K562 (cell line): Measurements from ENCODE around the gene GUK1. TPM values are rescaled to one million over a fixed set of nuclear protein-coding genes. Genes with fewer than 3 reads are reported as not detected.

Source experiments
- DMBX1 ChIP-seq: fragments of 250-450 bp; sonication (Bioruptor Pico); IDR thresholded peaks from 2 replicates; pipeline ENCODE4 v1.8.0; 2022; ENCODE audit warnings: inconsistent platforms, mild to moderate bottlenecking, moderate library complexity, borderline replicate concordance
- ETV1 ChIP-seq: fragments of 450-650 bp; conservative IDR thresholded peaks from 2 replicates; pipeline ENCODE4 v1.6.1; 2016; ENCODE audit warnings: missing genetic modification characterization, control low read depth, low read depth, missing compliant biosample characterization
- FIP1L1 ChIP-seq: fragments of 200-400 bp; formaldehyde crosslinking; IDR thresholded peaks from 2 replicates; pipeline ENCODE4 v1.6.1; 2018; ENCODE audit warnings: mild to moderate bottlenecking, low read depth, low read length; ENCODE audit not compliant: poor library complexity, severe bottlenecking
- FOXJ3 ChIP-seq: sonication (generic); formaldehyde crosslinking; IDR thresholded peaks from 2 replicates; pipeline ENCODE4 v1.4.0; 2020; ENCODE audit warnings: mild to moderate bottlenecking, missing genetic modification reagents
- MECOM ChIP-seq: fragments of 250-450 bp; sonication (Bioruptor Pico); IDR thresholded peaks from 2 replicates; pipeline ENCODE4 v1.8.0; 2022; ENCODE audit warnings: inconsistent platforms
- NFE2L1 ChIP-seq: fragments of 450-650 bp; IDR thresholded peaks from 2 replicates; pipeline ENCODE4 v1.6.1; 2016; ENCODE audit warnings: missing genetic modification characterization, low read depth, mild to moderate bottlenecking, missing compliant biosample characterization, moderate library complexity, borderline replicate concordance
- NR1H2 ChIP-seq: sonication (generic); formaldehyde crosslinking; IDR thresholded peaks from 2 replicates; pipeline ENCODE4 v1.4.0; 2020; ENCODE audit warnings: mild to moderate bottlenecking, missing genetic modification reagents
- NR2C1 ChIP-seq, 2 experiments: fragments of 450-650 bp; IDR thresholded peaks; 2 replicates each; pipeline ENCODE4 v1.6.1; 2017; ENCODE audit warnings: mild to moderate bottlenecking in 2 of 2, antibody characterized with exemption in 1 of 2, inconsistent platforms in 1 of 2, missing compliant biosample characterization in 1 of 2, missing genetic modification characterization in 1 of 2
- PRPF4 ChIP-seq: fragments of 200-400 bp; formaldehyde crosslinking; IDR thresholded peaks from one replicate; pipeline ENCODE4 v1.6.1; 2017; ENCODE audit warnings: low read length, low read depth, mild to moderate bottlenecking; ENCODE audit not compliant: insufficient read depth, poor library complexity, severe bottlenecking
- PTTG1 ChIP-seq: fragments of 450-650 bp; IDR thresholded peaks from 2 replicates; pipeline ENCODE4 v1.6.1; 2016; ENCODE audit warnings: low read depth, mild to moderate bottlenecking, missing genetic modification characterization, missing compliant biosample characterization
- SP1 ChIP-seq: sonication (generic); formaldehyde crosslinking; IDR thresholded peaks from 2 replicates; pipeline ENCODE4 v1.8.1; 2022; ENCODE audit warnings: mild to moderate bottlenecking, missing genetic modification reagents
- SREBF1 ChIP-seq: fragments of 150-350 bp; IDR thresholded peaks from 2 replicates; pipeline ENCODE4 v1.6.1; 2014; ENCODE audit warnings: antibody characterized with exemption, low read depth, low read length, borderline replicate concordance
- TSC22D4 ChIP-seq: fragments of 450-650 bp; IDR thresholded peaks from 2 replicates; pipeline ENCODE4 v1.6.1; 2016; ENCODE audit warnings: missing genetic modification characterization, missing biosample characterization, control low read depth
- ZC3H11A ChIP-seq: IDR thresholded peaks from 2 replicates; pipeline ENCODE4 v1.6.1; 2012; ENCODE audit warnings: low read depth, low read length, improper control_type of control experiment
- polyA plus RNA-seq, 8 experiments: library from polyadenylated mRNA; depleted of rRNA in 4 of 8; stranded (reverse) in 5 of 8; unstranded in 3 of 8; fragments of >200 nt; fragmentation: Nextera tagmentation in 2 of 8; fragmentation: Illumina TruSeq in 1 of 8; extraction: Ambion mirVana in 2 of 8; extraction: Trizol in 1 of 8; gene quantifications; 2 replicates each; pipeline versions ENCODE4 v1.2.1 to v1.2.3, GENCODE V29; 2011 to 2014; ENCODE audit warnings: inconsistent platforms in 1 of 8, missing spikeins in 1 of 8
- total RNA-seq, 7 experiments: library from RNA; depleted of rRNA in 6 of 7; stranded (reverse); fragments of >200 nt in 6 of 7; fragmentation: Illumina TruSeq in 2 of 7; extraction: Trizol in 2 of 7; gene quantifications; 2 replicates each; pipeline versions ENCODE4 v1.2.1 to v1.2.3, GENCODE V29; 2011 to 2021; ENCODE audit warnings: low replicate concordance in 1 of 7
- TF ChIP-seq, protein P1 (sequence below): sonication (generic); formaldehyde crosslinking; IDR thresholded peaks from 2 replicates; pipeline ENCODE4 v1.5.0; 2020; ENCODE audit warnings: missing genetic modification reagents
- TF ChIP-seq, protein P2 (sequence below): fragments of 450-650 bp; formaldehyde crosslinking; IDR thresholded peaks from 2 replicates; pipeline ENCODE4 v1.4.0; 2020; ENCODE audit warnings: mild to moderate bottlenecking, moderate library complexity
- TF ChIP-seq, protein P3 (sequence below): fragments of 450-650 bp; IDR thresholded peaks from 2 replicates; pipeline ENCODE4 v1.6.1; 2016; ENCODE audit warnings: mild to moderate bottlenecking
- TF ChIP-seq, protein P4 (sequence below): sonication (generic); formaldehyde crosslinking; IDR thresholded peaks from 2 replicates; pipeline ENCODE4 v1.8.0; 2022; ENCODE audit warnings: missing genetic modification reagents, mild to moderate bottlenecking, borderline replicate concordance
- TF ChIP-seq, protein P5 (sequence below): fragments of 450-650 bp; conservative IDR thresholded peaks from 2 replicates; pipeline ENCODE4 v1.6.1; 2016; ENCODE audit warnings: missing genetic modification characterization, low read depth, mild to moderate bottlenecking, control low read depth, missing compliant biosample characterization

Gene GUK1
- total and polyA plus RNA-seq, 9 of the 15 experiments (the other 6 are each of a cell fraction or from before 2014, with no cell fraction given): 7.0 to 331 (median 132) TPM

DNA sequence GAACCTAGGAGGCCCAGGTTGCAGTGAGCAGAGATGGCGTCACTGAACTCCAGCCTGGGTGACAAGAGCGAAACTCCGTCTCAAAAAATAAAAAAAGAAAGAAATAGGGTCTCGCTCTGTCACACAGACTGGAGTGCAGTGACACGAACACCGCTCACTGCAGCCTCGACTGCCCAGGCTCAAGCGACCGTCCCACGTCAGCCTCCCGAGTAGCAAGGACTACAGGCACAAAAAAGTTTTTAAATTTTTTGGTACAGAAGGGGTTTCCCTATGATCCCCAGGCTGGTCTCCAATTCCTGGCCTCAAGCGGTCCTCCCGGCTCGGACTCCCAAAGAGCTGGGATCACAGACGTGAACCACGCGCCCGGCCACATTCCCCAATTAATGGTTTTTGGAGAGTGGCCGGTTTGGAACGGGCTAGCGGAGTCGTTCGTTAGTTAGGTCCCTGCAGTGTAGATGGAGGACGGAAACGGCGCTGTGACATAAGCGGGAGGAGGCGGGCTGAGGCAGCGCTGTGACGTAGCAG lies 611 bp upstream of the GUK1 start (continued):
- TF ChIP-seq NR1H2 (CRISPR knock-in tag) (0 out of 2 replicates have a peak, but pooled peaks have one; percentile 2), TSC22D4 (no peak), MECOM (CRISPR knock-in tag) (no peak), DMBX1 (CRISPR knock-in tag) (peak; percentile 45; the same call in 1 of the 2 replicates), NFE2L1 (tag) (no peak), SP1 (CRISPR knock-in tag) (no peak), PTTG1 (tag) (no peak), FIP1L1 (no peak), FOXJ3 (CRISPR knock-in tag) (no peak), ZC3H11A (no peak), SREBF1 (no peak), ETV1 (tag) (no peak; the same call in 1 of the 2 replicates), PRPF4 (no peak), NR2C1 (IDR thresholded peaks at IDR 0.05) (no peak), NR2C1 (tag; IDR thresholded peaks at IDR 0.05) (no peak)
- TF ChIP-seq, protein P1, sequence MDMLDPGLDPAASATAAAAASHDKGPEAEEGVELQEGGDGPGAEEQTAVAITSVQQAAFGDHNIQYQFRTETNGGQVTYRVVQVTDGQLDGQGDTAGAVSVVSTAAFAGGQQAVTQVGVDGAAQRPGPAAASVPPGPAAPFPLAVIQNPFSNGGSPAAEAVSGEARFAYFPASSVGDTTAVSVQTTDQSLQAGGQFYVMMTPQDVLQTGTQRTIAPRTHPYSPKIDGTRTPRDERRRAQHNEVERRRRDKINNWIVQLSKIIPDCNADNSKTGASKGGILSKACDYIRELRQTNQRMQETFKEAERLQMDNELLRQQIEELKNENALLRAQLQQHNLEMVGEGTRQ: no peak
- TF ChIP-seq, protein P2, sequence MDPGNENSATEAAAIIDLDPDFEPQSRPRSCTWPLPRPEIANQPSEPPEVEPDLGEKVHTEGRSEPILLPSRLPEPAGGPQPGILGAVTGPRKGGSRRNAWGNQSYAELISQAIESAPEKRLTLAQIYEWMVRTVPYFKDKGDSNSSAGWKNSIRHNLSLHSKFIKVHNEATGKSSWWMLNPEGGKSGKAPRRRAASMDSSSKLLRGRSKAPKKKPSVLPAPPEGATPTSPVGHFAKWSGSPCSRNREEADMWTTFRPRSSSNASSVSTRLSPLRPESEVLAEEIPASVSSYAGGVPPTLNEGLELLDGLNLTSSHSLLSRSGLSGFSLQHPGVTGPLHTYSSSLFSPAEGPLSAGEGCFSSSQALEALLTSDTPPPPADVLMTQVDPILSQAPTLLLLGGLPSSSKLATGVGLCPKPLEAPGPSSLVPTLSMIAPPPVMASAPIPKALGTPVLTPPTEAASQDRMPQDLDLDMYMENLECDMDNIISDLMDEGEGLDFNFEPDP: no peak
- TF ChIP-seq, protein P3, sequence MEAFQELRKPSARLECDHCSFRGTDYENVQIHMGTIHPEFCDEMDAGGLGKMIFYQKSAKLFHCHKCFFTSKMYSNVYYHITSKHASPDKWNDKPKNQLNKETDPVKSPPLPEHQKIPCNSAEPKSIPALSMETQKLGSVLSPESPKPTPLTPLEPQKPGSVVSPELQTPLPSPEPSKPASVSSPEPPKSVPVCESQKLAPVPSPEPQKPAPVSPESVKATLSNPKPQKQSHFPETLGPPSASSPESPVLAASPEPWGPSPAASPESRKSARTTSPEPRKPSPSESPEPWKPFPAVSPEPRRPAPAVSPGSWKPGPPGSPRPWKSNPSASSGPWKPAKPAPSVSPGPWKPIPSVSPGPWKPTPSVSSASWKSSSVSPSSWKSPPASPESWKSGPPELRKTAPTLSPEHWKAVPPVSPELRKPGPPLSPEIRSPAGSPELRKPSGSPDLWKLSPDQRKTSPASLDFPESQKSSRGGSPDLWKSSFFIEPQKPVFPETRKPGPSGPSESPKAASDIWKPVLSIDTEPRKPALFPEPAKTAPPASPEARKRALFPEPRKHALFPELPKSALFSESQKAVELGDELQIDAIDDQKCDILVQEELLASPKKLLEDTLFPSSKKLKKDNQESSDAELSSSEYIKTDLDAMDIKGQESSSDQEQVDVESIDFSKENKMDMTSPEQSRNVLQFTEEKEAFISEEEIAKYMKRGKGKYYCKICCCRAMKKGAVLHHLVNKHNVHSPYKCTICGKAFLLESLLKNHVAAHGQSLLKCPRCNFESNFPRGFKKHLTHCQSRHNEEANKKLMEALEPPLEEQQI: no peak
- TF ChIP-seq, protein P4, sequence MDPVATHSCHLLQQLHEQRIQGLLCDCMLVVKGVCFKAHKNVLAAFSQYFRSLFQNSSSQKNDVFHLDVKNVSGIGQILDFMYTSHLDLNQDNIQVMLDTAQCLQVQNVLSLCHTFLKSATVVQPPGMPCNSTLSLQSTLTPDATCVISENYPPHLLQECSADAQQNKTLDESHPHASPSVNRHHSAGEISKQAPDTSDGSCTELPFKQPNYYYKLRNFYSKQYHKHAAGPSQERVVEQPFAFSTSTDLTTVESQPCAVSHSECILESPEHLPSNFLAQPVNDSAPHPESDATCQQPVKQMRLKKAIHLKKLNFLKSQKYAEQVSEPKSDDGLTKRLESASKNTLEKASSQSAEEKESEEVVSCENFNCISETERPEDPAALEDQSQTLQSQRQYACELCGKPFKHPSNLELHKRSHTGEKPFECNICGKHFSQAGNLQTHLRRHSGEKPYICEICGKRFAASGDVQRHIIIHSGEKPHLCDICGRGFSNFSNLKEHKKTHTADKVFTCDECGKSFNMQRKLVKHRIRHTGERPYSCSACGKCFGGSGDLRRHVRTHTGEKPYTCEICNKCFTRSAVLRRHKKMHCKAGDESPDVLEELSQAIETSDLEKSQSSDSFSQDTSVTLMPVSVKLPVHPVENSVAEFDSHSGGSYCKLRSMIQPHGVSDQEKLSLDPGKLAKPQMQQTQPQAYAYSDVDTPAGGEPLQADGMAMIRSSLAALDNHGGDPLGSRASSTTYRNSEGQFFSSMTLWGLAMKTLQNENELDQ (CRISPR knock-in tag): no peak
- TF ChIP-seq, protein P5, sequence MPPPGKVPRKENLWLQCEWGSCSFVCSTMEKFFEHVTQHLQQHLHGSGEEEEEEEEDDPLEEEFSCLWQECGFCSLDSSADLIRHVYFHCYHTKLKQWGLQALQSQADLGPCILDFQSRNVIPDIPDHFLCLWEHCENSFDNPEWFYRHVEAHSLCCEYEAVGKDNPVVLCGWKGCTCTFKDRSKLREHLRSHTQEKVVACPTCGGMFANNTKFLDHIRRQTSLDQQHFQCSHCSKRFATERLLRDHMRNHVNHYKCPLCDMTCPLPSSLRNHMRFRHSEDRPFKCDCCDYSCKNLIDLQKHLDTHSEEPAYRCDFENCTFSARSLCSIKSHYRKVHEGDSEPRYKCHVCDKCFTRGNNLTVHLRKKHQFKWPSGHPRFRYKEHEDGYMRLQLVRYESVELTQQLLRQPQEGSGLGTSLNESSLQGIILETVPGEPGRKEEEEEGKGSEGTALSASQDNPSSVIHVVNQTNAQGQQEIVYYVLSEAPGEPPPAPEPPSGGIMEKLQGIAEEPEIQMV (tag): no peak
